ELF-1 (cell line): ENCODE measurements around the gene ADAMTS8.
A peak's percentile ranks its signal among the peaks of the same experiment; 100 is the strongest.

Experiments used
- DNase-seq: peaks from one replicate; pipeline ENCODE4 v3.0.0-alpha.2; 2016; ENCODE audit warnings: low read depth, low spot score

The ADAMTS8 gene

GRCh38 chr11:130421199-130421585 lies 7.2 kb downstream of the ADAMTS8 start:
- DNase-seq, result no peak

GRCh38 chr11:130420478-130421198 lies 7.8 kb downstream of the ADAMTS8 start:
- DNase-seq, result no peak

- DNase-seq, result no peak
These were observed 9.7 kb downstream of the ADAMTS8 start for GRCh38 chr11:130418756-130419155.

- DNase-seq, result no peak
These were observed 10.2 kb downstream of the ADAMTS8 start for GRCh38 chr11:130418210-130418609.

- DNase-seq, result no peak
These were observed 11.5 kb downstream of the ADAMTS8 start for GRCh38 chr11:130416906-130417305.

GRCh38 chr11:130416530-130416882 lies 11.9 kb downstream of the ADAMTS8 start:
- DNase-seq, result no peak

GRCh38 chr11:130415731-130416529 lies 12.5 kb downstream of the ADAMTS8 start:
- no peak for DNase-seq

- no peak for DNase-seq
These were observed 14.0 kb downstream of the ADAMTS8 start for GRCh38 chr11:130414107-130415080.

GRCh38 chr11:130413405-130414106 lies 14.9 kb downstream of the ADAMTS8 start:
- no peak for DNase-seq

- no peak for DNase-seq
These were observed 17.2 kb downstream of the ADAMTS8 start for GRCh38 chr11:130411223-130411622.

- no peak for DNase-seq
These were observed 18.6 kb downstream of the ADAMTS8 start for GRCh38 chr11:130409594-130410388.

GRCh38 chr11:130408901-130409300 lies 19.5 kb downstream of the ADAMTS8 start:
- no peak for DNase-seq

- DNase-seq, result no peak
These were observed 20.0 kb downstream of the ADAMTS8 start for GRCh38 chr11:130408401-130408890.

- no peak for DNase-seq
These were observed 20.4 kb downstream of the ADAMTS8 start for GRCh38 chr11:130407978-130408377.

- DNase-seq, result no peak
These were observed 23.0 kb downstream of the ADAMTS8 start for GRCh38 chr11:130405428-130405827.

GRCh38 chr11:130404727-130405126 lies 23.7 kb downstream of the ADAMTS8 start:
- no peak for DNase-seq

- no peak for DNase-seq
These were observed 24.4 kb downstream of the ADAMTS8 start for GRCh38 chr11:130403967-130404366.

GRCh38 chr11:130403271-130403804 lies 25.1 kb downstream of the ADAMTS8 start:
- DNase-seq, result peak; percentile 73

- DNase-seq, result no peak
These were observed 25.8 kb downstream of the ADAMTS8 start for GRCh38 chr11:130402570-130402969.
